GM12873 (cell line): ENCODE results near the gene EIF2A.

Experiments used
- TF ChIP-seq, protein P1 (sequence below): IDR thresholded peaks from 2 replicates; pipeline ENCODE4 v1.5.1; 2012; ENCODE audit warnings: low read depth, mild to moderate bottlenecking, moderate library complexity, low read length, control low read depth; ENCODE audit not compliant: insufficient read depth; ENCODE audit errors: missing control alignments

EIF2A gene

DNA sequence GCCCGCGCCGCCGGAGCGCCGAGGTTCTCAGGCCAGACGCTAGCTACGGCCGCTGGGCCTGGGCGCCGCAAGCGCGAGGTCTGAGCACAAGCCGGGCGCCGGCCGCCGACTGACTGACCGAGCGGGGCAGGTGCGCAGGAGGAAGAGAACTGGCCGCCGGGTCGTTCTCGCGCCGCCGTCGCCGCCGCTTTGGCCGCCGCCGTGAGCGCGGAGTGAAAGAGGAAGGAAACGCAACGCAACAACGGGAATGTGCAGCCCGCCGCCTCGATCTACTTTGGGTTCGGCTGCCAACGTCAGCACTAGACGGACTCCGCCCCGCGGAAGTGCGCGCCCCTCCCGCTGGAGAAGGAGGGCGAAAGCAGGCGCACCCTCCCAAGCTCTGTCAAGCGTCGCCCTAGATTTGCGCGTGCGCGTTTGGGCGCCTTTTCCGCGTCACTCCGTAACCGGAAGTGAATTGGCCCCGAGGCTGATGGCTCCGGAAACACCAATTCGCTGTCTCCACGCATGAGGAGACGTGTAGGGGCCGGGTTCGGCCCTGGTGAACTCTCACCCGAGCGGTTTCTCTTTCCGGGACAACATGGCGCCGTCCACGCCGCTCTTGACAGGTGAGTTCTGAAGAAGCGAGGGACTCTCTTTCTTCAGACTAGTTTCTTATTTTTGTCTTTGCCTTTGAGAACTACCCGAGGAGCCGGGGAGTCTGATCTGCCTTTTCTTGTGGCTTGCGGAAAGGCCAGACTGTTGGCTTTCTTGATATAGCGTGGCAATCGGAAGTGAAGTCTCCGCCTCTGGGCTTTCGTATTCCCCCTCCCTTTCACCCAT lies at the start of gene EIF2A, which contains the start of gene SERP1:
EIF2A (plus strand) TSS at position 562 of the 819 bp plus-strand sequence; CDS start at position 578, 16 bp downstream.
SERP1 (minus strand) TSS at position 271 of the 819 bp plus-strand sequence. CDS start 361 bp downstream, outside the sequence.
- TF ChIP-seq, protein P1, sequence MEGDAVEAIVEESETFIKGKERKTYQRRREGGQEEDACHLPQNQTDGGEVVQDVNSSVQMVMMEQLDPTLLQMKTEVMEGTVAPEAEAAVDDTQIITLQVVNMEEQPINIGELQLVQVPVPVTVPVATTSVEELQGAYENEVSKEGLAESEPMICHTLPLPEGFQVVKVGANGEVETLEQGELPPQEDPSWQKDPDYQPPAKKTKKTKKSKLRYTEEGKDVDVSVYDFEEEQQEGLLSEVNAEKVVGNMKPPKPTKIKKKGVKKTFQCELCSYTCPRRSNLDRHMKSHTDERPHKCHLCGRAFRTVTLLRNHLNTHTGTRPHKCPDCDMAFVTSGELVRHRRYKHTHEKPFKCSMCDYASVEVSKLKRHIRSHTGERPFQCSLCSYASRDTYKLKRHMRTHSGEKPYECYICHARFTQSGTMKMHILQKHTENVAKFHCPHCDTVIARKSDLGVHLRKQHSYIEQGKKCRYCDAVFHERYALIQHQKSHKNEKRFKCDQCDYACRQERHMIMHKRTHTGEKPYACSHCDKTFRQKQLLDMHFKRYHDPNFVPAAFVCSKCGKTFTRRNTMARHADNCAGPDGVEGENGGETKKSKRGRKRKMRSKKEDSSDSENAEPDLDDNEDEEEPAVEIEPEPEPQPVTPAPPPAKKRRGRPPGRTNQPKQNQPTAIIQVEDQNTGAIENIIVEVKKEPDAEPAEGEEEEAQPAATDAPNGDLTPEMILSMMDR: no peak

DNA sequence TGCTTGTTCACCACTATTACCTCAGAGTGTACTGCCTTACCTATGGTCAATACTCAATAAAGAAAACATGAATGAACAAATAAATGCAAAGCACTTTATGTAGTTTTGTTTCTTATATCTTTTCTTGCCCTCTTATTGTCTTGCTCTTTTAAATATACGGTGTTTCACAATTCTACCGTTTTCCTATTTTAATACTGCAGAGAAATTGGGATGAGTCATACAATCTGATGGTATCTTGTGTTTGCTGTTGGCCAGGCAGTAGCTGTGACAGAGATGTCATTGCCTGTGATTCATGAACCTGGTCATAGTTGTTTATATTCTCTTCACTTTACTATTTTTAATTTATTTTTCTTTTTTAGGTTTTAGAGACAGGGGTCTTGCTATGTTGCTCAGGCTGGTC lies 48.6 kb upstream of the EIF2A start:
- TF ChIP-seq, protein P1: no peak

DNA sequence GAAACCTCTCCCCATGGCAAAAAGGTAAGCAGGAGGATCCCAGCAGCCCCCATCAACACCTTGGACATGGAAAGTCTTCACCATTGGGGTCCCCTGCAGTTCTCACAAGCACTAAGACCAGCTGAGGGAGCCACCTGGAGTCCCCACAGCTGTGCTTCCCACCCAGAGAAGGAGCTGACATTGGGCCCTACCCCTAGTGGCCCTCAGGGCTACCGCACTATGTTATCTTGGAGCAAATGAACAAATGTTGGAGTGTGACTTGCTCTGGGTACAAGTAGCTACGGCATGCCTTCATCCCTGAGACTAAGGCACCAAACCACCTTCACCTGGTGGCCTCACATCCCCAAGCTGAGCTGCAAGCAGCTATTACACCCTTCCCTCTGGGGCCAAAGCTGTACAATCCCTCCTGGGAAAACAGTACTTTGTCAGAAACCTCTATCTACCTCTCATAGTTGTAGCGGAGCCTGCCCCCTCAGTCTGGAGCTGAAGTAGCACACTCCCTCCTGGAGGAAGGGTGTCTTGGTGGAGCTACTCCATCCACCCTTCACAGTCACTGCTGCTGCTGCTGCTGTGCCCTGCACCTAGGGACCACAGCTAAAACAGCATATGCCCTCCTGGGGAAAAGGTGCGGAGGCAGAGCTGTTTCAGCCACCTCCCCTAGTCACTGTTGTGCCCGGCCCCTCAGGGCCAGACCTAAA lies 43.0 kb upstream of the EIF2A start:
- TF ChIP-seq, protein P1: peak; percentile 31

DNA sequence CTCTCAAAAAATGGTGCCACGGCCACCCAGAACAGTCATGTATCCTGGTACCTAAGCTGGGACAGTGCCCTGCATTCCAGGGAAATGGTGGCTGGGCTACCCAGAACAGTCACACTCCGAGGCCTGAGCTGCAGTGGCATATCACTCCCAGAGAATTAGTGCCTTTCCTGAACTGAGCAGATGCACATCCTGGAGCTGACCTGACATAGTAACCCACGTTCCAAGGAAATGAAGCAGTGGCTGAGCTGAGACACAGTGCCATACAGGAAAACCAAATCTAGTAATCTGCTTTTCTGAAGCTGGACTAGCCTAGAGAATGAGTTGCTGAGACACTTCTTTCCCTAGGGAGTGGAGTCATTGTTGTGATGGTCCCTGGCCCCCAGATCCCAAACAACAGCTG lies 42.1 kb upstream of the EIF2A start:
- TF ChIP-seq, protein P1: no peak

DNA sequence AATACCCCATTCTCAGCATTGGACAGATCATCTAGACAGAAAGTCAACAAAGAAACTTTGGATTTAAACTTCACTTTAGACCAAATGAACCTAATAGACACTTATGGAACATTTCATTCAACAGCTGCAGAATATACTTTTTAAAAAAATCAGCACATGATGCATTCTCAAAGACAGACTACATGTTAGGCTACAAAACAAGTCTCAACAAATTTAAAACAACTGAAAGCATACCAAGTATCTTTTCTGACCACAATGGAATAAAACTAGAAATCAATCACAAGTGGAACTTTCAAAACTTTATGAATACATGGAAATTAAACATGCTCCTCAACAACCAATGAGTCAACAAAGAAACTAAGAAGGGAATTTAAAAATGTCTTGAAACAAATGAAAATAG lies 38.2 kb upstream of the EIF2A start:
- TF ChIP-seq, protein P1: no peak

DNA sequence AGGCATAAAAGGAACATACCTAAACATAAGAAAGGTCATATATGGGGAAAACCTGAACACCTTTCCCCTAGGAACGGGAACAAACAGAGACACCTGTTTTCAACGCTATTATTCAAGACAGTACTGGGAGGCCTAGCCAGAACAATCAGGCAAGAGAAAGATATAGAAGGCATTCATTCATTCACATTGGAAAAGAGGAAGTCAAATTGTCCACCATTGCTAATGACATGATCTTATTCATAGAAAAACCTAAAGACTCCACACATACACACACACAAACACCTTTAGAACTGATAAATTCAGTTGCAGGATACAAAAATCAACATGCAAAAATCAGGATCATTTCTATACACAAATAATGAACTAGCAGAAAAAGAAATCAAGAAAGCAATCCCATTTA lies 36.8 kb upstream of the EIF2A start:
- TF ChIP-seq, protein P1: no peak

DNA sequence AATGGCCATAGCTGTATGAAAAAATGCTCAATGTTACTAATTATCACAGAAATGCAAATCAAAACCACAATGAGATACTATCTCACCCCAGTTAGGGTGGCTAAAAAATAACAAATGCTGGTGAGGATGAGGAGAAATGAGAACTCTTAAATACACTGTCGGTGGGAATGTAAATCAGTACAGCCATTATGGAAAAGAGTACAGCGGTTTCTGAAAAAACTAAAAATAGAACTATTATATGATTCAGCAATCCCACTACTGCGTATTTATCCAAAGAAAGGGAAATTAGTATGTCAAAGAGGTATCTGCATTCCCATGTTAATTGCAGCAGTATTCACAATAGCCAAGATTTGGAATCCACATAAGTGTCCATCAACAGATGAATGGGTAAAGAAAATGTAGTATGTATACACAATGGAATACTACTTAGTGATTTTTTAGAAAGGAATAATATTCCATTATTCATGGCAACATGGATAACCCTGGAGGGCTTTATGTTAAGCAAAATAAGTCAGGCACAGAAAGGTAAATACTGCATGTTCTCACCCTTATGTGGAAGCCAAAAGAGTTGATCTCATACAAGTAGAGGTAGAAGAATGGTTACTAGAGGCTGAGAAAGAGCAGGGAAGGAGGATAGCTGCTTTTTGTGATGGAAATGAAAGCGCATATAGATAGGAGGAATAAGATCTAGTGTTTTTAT lies 35.3 kb upstream of the EIF2A start:
- TF ChIP-seq, protein P1: no peak
